HG03457 (cell line): ENCODE data around the gene DUS2.
"Not testable (repeated sequence)": the region's sequence is repeated elsewhere in the genome, so short reads cannot be mapped to it uniquely, and the experiment has no call there.

Source experiments
- ATAC-seq: cut with Tn5 transposase; IDR thresholded peaks from one replicate; pipeline ENCODE4 v1.9.1; 2021; ENCODE audit warnings: moderate number of reproducible peaks; ENCODE audit not compliant: unreplicated experiment

The DUS2 gene

GRCh38 chr16:68088130-68088972 lies 65.3 kb downstream of the DUS2 start:
- ATAC-seq: no peak

- ATAC-seq: no peak
Measured at GRCh38 chr16:68089067-68089466, 66.0 kb downstream of the DUS2 start.

GRCh38 chr16:68090130-68090529 lies 67.0 kb downstream of the DUS2 start:
- no peak for ATAC-seq

GRCh38 chr16:68090533-68090932 lies 67.4 kb downstream of the DUS2 start:
- no peak for ATAC-seq

- no peak for ATAC-seq
Measured at GRCh38 chr16:68091380-68092261, 68.5 kb downstream of the DUS2 start.

GRCh38 chr16:68092275-68092674 lies 69.2 kb downstream of the DUS2 start:
- not testable (repeated sequence) for ATAC-seq

GRCh38 chr16:68093816-68094613 lies 70.9 kb downstream of the DUS2 start:
- no peak for ATAC-seq

GRCh38 chr16:68094614-68094934 lies 71.5 kb downstream of the DUS2 start:
- ATAC-seq: no peak

GRCh38 chr16:68096491-68096890 lies 73.4 kb downstream of the DUS2 start:
- ATAC-seq: no peak

GRCh38 chr16:68097088-68097487 lies 74.0 kb downstream of the DUS2 start:
- ATAC-seq: no peak

GRCh38 chr16:68097895-68098294 lies 74.8 kb downstream of the DUS2 start:
- ATAC-seq: no peak

GRCh38 chr16:68100488-68100887 lies 77.4 kb downstream of the DUS2 start:
- ATAC-seq: no peak

GRCh38 chr16:68105611-68106010 lies 82.5 kb downstream of the DUS2 start:
- no peak for ATAC-seq

GRCh38 chr16:68107230-68107928 lies 84.3 kb downstream of the DUS2 start:
- not testable (repeated sequence) for ATAC-seq

- not testable (repeated sequence) for ATAC-seq
Measured at GRCh38 chr16:68109156-68109555, 86.1 kb downstream of the DUS2 start.

- not testable (repeated sequence) for ATAC-seq
Measured at GRCh38 chr16:68110611-68111010, 87.5 kb downstream of the DUS2 start.

- ATAC-seq: no peak
Measured at GRCh38 chr16:68111379-68111778, 88.3 kb downstream of the DUS2 start.

GRCh38 chr16:68113059-68113761 lies 90.1 kb downstream of the DUS2 start:
- no peak for ATAC-seq

GRCh38 chr16:68113765-68114240 lies 90.7 kb downstream of the DUS2 start:
- ATAC-seq: no peak

GRCh38 chr16:68114939-68115338 lies 91.9 kb downstream of the DUS2 start:
- ATAC-seq: not testable (repeated sequence)
